NCI-H2227 (cell line): ENCODE results near the gene LRP2.
A peak's percentile ranks its signal among the peaks of the same experiment; 100 is the strongest.

ENCODE experiments used
- DNase-seq: peaks from one replicate; lab custom pipeline; 2025; ENCODE audit not compliant: unreplicated experiment; lab: John Stamatoyannopoulos, UW

The LRP2 gene

GRCh38 chr2:169094676-169095075 is 267.7 kb downstream of the LRP2 start:
- no peak for DNase-seq

DNA sequence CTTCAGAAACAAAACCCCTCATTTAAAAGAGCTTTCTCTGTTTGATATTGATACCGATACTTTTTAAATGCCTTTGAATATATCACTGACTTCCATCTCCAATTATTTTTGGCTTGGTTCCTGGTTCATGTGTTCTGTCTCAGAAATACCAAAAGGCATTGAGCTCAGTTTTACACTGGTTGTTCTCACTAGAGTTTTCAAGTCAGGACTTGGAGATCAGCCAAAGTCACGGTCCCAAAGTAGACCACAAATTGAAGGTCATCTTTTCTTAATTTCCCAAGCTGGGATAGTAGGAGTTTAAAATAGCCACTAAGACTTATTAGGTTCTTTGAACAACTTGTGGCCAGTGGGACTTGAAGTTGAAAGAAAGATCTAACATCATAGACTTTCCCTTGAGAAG is 268.8 kb downstream of the LRP2 start:
- DNase-seq: no peak

- DNase-seq: no peak
Observed at GRCh38 chr2:169091761-169092519, 270.4 kb downstream of the LRP2 start.

DNA sequence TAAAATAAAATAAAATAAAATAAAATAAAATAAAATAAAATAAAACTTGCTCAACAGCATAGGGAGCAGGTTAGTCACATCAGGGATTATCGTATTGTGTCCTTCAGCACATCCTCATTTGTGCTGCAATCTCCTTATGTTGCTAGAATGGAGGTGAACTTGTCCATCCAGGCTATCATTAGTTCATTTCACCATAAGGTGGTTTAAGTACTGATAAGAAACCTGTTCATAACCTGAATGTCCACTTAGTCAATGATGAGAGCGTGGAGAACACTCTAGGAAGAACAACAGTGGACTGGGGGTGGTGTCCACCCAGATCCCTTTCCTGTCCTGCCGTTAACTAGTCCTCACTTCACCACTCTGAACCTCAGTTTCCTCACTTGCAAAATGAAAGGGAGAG is 271.1 kb downstream of the LRP2 start:
- DNase-seq: no peak

DNA sequence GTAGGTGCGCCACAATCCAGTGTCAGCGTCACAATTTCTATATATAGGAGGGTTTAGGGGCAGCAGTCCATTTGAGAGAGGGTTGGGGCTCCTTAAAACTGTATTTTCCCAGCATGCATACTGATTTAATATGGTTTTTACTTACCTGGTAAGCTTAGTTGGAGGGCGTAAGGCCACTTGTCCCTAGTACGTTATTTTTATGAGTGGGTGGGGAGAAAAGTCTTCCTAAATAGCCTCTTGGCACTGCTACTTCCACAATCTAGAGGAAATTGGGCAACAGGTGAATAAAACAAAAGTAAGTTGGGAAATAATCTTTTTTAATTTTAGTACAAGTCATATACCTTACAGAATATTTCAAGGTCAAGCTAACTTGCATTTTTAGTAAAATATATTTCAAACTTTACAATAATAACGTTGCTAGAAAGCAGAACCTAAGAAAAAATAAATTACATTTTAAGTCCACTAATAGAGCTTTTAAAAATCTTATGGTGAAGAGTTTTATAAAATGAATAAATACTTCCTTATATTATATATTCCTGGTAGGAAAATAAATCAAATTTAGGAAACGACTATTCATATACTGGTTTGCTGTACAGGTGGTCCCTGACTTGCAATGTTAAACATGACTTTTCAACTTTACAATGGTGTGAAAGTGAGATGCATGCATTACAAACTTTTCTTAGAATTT is 272.1 kb downstream of the LRP2 start:
- no peak for DNase-seq

DNA sequence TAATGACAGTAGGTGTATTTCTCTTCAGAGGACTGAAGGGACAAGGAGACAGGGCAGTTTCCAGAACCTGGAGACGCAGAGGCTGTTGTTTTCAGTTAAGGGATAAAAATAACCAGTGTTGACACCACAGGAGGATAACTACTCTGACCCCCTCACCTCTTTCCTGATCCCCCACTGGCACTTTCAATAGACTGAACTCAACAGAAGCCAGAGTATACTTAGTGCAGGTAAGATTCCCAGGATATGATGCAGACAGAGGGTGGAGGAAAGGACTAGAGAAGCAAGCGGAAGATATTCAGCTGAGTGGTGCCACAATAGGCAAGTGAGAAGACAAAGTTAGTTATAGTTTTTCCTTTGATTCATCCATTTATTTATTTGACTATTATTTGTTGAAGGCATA is 273.2 kb downstream of the LRP2 start:
- peak; percentile 42 for DNase-seq

DNA sequence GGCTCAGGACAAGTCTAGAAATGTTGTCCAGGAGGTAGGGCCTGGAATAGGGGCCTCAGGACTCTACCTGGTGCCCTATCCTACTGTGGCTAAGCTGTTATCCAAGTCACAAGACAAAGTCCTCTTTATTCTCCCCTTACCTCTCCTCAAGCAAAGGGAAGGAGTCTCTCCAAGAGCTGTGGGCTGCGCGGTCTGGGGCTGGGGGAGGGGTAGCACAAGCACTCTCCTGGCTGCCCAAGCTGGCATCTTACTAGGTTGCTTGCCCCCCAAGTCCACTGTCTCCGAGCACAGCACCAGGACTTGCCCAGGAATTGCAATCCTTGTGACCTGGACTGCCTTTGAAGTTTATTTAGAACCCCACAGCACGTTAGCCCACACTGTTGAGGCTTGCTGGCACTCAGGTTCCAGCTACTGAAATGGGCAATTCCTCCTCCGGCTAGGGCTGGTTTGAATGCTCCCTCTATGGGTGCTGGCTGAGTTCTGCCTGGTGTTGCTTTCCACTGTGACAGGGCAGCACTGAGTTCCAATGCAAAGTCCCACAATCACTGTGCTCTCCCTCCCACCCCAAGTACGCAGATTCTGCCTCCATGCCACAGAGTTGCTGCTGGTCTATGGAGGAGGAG is 274.5 kb downstream of the LRP2 start:
- no peak for DNase-seq

- no peak for DNase-seq
Observed at GRCh38 chr2:169086893-169087467, 275.4 kb downstream of the LRP2 start.

DNA sequence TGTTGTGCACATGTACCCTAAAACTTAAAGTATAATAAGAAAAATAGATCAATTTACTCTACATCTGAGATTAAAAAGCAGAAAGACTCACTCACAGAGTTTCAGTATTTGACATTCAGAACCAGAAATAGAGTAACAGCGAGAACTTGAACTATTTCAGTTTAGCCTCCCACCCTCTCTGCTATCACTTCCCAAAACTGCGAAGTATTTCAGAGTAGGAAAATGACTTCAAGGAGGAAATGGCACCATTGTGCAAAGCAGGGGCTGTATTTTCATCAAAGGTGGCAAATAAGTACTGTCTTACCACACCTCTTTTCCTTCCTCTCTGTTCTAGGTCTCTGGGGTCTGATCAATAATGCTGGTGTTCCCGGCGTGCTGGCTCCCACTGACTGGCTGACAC is 279.3 kb downstream of the LRP2 start:
- DNase-seq: no peak

- DNase-seq: no peak
Observed at GRCh38 chr2:169081551-169081950, 280.8 kb downstream of the LRP2 start.

DNA sequence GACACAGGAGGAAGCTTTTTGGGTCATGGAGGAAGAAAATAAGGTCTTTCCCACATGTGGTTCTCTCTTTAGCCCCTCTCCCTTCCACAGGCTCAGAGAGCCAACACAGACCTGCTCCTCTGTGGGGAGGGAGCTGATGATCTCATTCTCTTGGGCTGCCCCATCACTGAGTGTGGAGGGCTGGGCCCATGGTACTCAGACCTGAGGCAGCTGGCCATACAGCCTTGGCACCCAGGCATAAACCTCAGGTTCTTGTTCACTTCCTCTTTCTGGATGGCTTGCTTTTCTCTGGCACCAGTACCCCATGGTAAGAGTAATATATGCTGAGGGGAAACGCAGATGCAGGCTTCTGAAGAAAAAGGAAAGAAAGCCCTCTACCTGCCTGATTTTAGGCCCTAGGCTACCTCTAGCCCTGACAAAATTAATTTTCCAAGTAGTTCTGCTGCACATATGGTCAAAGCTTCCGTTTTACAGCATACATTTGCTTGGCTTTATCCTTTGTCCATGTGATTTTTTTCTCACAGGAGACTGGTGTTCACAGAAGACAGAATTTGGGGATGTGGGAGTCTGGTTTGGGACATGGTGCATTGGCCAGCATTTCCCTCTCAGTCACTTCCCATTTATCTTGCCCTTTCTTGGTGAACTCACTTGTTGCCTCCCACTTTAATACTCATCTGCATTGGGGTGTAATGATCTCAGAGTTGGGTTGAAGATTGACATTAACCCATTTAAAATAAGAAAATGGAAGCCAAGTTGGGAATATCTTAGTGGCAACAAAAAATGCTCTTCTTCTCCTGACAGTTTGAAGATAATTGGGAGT is 281.9 kb downstream of the LRP2 start:
- no peak for DNase-seq

- DNase-seq: no peak
Observed at GRCh38 chr2:169077674-169078240, 284.6 kb downstream of the LRP2 start.
